HG03439 (cell line): ENCODE results near the gene ZER1.

Source experiments
- ATAC-seq: cut with Tn5 transposase; IDR thresholded peaks from one replicate; pipeline ENCODE4 v1.9.1; 2021; ENCODE audit warnings: mild to moderate bottlenecking, moderate library complexity; ENCODE audit not compliant: unreplicated experiment

ZER1 gene

DNA sequence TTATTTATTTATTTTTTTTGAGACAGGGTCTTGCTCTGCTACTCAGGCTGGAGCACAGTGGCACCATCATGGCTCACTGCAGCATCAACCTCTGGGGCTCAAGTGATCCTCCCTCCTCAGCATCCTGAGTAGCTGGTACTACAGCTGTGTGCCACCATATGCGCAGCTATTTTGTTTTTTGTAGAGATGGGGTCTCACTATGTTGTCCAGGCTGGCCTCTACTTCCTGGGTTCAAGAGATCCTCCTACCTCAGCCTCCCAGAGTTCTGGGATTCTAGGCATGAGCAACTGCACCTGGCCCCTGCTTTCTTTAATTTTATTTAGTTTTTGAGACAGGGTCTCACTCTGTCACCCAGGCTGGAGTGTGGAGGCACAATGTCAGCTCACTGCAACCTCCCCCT is 28.3 kb downstream of the ZER1 start:
- ATAC-seq: no peak

DNA sequence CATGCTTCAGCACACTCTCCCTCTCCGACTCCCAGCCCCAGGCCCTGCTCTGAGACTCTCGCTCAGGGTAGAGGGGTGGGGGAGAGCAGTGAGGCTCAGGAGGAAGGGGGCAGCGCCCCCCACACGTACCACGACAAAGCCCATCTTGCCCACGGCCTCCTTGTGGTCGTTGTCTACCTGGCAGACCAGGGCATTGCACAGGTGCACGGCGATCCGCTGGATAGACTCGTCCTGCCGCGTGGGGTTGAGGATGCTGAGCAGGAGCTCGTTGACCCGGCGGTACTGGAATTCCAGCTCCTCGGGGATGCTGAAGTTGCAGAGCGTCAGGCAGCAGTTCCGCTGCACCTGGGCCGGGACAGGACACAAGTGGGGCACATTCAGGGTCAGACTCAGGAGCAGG is 29.3 kb downstream of the ZER1 start:
- ATAC-seq: no peak

DNA sequence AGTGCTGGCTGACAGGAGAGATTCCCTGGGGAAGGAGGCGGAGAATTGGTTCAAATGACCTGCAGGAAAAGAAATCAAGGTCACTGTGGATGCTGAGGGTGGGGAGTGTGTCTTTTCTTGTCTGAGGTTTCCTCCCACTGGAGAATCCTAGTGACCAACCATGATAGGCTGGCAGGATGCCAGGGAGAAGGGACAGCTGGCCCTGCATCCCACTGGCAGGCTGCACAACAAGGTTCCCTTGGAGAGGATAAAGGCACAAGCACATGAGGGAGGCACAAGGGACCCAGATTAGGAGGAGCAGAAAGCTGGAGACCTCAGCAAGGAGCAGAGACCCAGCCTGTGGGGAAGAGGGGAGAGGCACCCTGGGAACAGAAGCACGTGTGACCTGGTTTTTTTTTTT is 36.4 kb downstream of the ZER1 start:
- ATAC-seq: no peak

DNA sequence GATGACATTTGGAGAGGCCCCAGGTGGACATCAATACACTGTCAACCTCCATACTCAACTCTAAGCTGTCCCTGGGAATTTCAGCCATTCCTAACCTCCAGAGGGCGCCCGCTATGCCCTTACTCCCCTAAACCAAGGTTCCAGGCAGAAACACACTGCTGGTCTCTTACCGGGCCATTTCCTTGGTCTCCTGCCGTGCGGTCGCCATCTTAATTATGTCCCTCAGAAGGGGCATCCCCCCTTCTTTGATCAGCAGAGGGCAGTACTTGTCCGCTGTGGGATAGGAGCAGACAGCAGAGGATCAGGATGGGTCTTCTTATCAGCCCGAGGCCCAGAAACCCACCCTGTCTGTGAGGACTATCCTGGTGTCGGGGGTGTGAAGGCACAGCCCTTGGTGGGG is 38.5 kb downstream of the ZER1 start:
- no peak for ATAC-seq

DNA sequence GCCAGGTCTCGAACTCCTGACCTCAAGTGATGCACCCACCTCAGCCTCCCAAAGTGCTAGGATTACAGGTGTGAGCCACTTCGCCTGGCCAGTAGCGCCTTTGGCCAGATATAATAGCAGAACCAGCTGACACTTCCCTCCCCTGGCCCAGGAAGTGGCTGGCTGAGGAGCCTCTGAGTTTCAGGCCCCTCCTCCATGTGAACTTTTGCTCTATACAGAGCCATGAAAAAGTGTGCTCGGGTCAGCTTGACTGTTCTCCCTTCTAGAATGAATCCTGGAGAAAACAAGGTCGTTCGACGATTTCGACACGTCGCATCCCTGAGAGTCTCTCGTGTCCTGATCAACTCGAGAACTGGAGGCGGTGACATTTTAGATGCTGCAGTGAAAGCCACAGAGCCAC is 39.2 kb downstream of the ZER1 start:
- no peak for ATAC-seq

DNA sequence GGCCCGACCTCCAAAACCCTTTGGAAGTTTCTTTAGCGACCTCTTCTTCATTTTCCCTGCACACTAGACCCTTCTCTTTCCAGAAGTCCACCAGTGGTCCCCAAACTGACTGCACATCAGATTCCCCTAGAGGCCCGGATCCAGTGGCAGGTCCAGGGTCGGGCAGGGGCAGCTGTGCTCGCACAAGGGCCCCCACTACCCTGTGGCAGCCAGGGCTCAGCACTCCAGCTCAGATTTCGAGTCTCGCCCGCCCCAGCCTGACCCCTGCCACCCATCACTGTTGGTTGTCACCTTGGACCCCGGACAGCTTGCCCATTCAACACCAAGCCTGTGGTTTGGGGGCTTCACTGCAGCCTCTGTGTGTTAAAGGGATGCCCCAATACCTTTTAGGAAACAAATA is 40.0 kb downstream of the ZER1 start:
- ATAC-seq: no peak

DNA sequence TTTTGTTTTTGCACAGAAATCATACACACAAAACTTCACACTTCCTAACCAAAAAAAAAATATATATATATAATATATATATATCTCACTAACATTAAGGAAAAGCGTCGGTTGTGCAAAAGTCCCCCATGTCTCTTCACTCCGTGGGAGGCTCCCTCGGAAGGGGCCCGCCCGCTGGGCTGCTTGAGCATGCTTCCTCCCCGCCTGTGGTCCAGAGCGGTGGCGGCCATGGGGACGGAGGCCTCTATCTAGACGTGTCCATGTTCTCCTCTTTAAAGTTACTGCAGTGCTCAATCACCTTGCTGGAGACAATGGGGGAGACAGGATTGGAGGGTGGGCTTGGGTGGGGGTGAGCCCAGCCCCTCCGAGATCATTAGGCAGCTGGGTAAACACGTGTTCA is 40.6 kb downstream of the ZER1 start:
- ATAC-seq: no peak

DNA sequence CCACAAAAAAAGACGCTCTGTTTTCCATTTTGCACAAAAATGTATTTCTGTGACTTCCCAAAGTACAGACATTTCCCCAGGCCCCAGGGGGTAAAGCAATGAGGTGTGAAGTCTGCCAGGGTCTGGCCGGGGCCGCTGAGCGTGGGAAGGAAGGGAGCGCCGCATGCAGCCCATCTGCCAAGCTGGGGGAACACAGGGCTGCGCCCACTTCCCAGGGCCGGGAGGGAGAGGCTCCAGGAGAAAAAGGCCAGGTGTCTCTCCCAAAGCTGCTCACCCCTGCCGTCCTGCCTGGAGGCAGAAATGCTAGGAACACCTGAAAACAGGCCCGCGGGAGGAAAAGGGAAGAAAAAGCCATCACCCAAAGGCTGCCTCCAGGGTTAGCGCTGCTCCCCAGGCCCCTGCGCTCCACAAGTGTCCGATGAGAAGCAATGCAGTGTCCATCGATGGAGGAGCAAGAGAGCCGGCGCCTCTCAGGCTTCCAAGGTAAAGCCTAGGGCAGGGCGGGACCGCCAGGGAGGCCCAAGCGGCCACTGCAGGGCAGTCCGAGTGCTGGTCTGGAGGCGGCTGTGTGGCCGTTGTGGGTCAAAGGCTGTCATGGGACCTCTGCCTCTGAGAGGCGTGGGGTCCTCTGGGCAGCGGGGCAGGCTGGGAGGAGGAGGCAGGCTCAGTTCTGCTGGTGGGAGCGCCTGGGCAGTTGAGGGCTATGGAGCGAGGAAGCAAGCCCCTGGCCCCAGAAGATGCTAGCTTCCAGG is 41.8 kb downstream of the ZER1 start:
- ATAC-seq: no peak

DNA sequence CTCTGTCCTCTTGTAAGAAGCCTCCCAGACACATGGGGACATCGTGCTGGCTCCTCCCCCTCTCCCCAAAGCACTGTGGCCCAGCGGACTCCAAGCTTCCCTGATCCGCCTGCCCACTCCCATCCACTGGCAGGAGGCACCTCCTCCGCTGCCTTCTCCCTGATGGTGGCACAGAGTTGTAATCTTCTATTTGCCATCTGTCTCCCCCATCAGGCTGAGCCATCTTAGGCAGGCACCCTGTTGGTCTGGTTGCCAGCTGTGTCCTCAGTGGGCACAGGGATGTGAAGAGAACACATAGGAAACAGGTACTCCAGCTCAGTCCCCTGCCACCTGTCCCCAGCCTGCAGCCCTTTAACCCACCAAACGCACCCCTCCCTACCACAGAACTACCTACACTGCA is 42.4 kb downstream of the ZER1 start:
- no peak for ATAC-seq

DNA sequence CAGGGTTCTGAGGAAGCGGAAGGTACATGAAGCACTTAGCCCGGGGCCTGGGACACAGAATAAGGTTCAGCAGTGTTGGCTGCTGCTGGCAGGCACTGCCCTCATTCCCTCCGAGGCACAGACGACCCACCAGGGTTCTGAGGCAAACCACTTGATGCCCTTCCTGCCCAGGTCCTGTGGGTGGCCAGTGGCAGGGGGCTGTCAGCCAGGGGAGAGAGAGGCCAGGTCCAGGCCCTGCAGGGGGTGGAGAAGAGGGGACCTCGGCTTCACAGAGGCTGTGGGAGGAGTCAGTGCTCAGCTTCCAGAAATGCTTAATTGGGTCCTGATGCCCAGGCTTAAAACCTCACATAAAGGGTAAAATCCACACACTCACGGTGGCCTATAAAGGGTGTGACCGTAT is 43.4 kb downstream of the ZER1 start:
- ATAC-seq: no peak

DNA sequence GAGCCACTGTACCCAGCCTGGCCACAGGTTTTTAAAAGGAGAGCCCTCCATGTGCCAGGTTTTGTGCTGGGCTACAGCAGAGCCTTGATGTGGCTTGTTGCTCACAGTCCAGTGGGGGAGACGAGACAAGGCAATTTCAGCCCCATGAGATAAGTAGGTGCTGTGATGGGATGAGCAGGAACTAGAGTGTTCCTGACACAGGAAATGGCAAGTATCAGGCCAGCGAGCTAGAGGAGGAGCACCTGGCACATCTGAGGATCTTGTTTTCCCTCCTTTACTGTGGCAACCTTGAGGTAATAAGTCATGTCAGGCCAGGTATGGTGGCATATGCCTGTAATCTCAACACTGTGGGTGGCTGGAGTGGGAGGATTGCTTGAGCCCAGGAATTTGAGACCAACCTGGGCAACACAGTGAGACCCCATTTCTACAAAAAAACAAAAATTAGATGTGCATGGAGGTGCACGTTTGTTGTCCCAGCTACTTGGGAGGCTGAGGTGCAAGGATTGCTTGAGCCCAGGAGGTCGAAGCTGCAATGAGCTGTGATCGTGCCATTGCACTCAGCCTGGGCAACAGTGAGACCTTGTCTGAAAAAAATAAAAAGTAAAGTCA is 44.0 kb downstream of the ZER1 start:
- no peak for ATAC-seq

DNA sequence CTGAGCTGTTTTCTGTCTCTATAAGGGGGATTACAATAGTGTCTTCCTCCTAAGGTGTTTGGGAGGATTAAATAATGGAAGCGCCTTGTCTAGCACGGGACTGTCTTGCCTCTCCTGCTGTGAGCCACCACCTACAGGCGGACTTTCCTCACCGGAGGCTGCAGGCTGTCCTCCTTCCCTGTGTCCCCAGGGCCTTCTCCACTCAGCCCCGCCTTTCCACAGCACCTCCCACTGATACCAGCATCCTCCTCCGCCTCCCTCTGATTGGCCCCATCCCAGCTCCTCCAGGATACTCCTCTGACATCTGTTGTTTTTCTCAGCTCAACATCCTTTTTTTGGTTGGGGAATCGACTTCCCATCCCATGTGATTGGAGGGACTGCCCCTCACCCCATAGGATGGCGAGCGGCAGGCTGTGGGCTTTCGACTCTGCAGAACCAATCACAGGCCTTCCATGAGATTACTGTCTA is 46.9 kb downstream of the ZER1 start:
- ATAC-seq: peak; percentile 13

DNA sequence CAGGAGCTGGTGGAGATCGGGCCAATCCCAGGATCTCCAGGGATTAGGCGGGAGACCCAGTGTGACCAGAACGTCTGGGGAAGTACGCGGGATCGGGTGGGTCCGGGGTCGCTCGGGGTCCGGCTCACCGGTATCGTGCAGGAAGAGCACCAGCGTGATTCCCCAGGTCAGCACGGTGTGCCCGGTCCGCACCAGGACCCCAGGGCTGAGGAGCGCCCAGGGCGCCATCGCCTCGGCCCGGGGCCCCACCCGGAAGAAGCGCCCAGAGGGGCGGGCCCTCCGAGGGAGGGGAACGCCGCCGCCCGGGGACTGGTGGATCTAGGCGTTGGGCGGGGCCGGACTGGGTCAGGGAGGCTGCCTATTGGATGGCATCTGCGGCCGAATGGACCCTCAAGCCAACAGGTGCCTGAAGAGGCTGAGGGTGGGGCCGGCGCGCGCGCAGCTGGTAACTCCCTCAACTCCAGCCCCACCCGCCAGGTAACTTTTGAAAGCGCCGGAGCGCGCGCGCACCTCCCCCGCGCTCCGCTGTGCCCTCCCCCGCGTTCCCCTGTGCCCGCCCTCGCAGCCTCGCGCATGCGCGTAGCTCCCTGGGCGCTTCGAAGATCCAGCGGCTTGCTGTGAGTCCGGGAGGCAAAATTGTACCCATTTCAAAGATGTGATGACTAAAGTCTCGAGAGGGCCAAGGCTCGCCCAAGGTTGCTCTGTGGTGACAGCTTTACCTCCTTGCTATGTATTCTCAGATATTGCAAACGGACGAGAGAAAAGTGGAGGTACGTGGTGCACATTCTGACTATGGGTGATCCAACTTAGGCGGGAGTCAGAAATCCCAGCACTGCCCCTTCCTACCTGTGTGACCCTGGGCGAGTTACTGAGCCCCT is 47.6 kb downstream of the ZER1 start, which contains the start of gene ZDHHC12:
Gene ZDHHC12, minus strand, starts transcription at position 262 of the 878 bp plus-strand sequence. Its CDS starts 34 bp downstream, at position 228.
- ATAC-seq: peak; percentile 96

DNA sequence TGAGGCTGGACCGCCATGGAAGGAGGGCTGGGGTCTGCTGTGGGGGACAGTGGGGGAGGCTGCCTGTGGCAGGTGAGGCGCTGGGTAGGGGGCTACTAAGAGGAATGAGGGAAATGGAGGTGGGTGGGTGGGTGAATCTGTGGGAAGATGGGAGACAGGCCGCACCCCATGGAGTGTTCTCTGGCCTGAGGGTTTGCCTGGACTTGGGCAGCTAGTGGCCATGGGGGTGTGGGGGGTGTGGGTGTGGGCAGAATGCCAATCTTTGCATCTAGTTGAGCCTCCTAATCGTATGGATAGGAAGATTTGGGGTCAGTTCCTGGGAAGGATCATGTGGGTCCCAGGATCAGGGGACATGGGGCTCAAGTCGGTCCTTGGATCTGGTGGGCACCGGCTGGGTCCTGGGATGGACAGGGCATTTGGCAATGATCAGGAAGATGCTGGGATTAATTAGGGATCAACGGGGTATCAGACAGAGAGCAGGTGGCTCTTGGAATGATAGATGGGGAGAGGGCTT is 48.3 kb downstream of the ZER1 start:
- no peak for ATAC-seq

DNA sequence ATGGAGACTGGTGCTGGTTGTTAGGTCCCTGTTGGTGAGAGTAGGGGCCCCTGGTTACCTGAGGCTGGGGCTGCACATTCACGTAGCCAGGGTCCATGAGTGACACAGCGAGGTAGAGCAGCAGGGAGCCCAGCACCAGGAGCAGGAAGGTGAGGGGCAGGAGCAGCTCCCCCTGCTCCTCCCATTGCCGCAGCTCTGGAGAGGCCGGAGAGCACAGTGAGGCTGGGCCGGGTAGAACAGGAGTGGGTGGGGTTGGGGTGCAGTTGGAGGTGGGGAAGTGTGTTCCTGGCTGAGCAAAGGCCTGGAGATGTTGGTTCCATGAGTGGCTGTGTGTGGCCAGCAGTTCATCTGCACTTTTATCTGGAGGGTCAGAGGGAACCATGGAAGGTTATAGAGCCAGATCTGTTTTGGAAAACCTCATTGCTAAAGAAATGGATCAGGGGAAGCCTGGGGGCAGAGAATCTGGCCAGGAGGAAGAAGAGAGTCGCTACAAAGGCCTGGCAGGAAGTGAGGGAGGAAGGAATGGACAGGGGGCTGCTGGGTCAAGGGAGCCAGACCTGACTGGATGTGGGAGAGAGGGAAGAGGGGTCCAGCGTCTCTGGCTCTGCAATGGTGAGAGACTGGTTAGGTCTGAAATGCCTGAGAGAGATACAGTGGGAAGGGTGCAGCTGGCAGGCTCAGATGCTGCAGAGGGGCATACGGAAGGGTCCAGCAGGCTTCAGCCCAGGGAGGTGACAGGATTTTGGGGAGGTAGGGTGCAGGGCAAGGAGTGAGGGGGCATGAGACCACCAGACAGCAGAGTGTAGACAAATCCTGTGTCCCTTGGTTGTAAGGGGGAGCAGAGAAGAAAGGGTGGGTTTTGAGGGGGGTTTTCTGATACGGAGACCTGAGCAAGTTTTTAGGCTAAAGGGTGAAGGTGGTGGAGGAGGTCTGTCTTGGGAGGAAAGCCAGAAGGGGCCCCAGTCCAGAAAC is 49.1 kb downstream of the ZER1 start:
- no peak for ATAC-seq

DNA sequence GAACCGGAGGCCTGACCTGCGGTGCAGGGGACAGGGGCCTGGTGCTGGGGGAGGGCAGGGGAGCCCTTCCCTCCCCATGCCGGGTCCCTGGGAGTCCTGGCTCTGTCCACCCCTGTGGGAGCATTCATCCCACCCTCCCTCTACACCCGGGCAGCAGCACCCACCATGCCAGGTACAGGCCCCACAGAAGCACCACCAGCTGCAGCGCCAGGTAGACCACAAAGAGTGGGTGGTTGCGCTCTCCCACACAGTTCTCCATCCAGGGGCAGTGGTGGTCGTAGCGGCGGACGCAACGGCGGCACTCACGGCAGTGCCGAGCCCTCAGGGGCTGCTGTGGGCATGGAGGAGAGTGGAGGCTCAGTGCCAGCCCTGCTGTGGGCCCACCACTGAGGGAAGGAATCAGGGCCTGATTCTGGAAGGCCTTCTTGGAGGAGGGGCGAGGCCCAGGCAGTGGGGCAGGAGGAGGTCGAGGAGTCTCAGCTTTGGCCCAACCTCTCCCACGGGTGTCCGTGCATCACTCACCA is 50.2 kb downstream of the ZER1 start:
- no peak for ATAC-seq

DNA sequence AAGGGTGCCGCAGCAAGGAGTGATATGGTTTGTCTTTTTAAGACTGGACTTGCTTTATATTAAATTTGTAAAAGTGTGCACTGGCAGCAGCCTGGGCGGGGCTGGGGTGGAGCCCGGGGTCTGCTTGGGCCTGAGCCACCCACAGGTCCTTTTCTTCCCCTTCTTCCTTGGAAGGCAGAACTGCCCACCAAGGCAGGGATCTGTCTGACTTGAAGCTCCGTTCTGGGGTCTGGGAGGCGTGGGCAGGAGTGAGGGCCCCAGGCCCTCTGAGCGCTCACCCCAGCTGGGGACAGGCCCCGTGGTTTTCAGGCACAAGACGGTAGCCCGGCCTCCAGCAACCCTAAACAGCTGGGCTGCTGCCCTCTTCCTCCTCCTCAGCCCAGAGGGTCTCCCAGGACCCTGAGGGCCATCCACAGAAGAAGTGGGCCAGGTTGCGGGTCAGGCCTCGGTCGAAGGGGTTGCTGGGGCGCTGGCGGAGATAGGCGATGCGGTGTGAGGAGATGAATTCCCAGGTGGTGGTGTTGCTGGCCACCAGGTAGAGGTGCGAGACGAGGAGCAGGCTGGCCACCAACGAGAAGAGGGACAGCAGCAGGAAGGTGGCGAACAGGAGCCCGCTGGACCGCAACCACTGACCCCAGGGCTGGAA is 50.8 kb downstream of the ZER1 start:
- no peak for ATAC-seq

DNA sequence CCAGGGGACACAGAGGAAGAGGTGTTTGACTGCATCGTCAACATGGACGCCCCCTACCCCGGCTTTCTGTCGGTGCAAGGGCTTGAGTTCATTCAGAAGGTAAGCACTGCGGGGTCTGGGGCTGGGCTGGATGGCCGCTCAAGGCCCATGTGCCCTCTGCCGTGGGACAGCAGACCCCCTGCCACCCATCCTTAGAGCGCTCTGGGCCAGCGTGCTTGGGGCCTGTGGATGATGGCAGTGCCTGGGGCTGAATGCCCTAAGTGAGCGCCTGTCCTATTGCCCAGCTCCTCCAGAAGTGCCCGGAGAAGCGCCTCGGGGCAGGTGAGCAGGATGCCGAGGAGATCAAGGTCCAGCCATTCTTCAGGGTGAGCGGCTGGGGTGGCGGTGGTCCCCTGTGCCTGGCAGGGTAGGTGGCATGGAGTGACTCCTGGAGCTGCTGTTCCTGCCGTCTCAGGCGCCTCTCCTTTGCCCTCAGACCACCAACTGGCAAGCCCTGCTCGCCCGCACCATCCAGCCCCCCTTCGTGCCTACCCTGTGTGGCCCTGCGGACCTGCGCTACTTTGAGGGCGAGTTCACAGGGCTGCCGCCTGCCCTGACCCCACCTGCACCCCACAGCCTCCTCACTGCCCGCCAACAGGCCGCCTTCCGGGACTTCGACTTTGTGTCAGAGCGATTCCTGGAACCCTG is 51.7 kb downstream of the ZER1 start:
- ATAC-seq: no peak

DNA sequence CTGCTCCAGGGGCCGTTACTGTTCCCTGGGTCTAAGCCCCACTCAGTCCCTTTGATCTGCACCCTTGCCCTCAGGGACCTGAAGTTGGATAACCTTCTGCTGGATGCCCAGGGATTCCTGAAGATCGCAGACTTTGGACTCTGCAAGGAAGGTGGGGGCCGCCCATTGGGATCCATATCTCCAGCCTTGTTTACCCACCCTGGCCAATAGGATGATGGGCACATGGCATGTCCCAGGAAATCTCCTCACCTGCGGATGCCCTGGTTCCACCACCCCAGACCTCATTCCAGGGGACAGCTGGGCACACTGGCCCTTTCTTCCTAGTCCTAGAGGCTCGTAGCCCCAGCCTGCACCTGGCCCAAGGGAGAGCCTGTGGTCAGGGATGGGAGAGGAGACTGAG is 53.3 kb downstream of the ZER1 start:
- ATAC-seq: no peak
